Mammary epithelial cell (primary cell): Measurements from ENCODE around the gene CSMD2.

Experiments
- EZH2 ChIP-seq: IDR thresholded peaks from 2 replicates; pipeline ENCODE4 v1.6.1; 2012; ENCODE audit warnings: low read length, inconsistent platforms, borderline replicate concordance
- TF ChIP-seq, protein P1 (sequence below), 2 donors: IDR thresholded peaks in 1 of 2; conservative IDR thresholded peaks in 1 of 2; 2 replicates each; pipeline ENCODE4 v1.5.1; 2011 to 2012; ENCODE audit warnings: inconsistent platforms in 2 of 2, low read length in 2 of 2, mild to moderate bottlenecking in 2 of 2, control low read depth in 1 of 2, low read depth in 1 of 2; ENCODE audit not compliant: insufficient read depth in 1 of 2; ENCODE audit errors: extremely low read depth in 1 of 2

DNA sequence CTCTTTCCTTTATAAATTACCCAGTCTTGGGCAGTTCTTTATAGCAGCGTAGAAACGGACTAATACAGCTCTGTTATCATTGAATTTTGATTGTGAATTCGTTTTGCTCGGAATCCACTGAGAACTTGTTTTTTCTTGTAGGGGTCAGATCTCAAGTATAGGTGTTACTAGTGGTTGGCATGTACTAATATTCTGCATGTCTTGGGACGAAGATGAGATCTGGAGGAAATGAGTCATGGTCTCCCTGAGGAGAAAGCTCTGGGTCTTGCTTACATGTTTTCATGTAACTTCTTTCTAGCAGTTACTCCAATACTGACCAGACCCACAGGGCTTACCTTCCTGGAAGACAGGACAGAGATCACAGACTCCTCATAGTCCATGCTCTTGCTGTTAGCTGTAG lies 662.3 kb downstream of the CSMD2 start:
- TF ChIP-seq, protein P1, sequence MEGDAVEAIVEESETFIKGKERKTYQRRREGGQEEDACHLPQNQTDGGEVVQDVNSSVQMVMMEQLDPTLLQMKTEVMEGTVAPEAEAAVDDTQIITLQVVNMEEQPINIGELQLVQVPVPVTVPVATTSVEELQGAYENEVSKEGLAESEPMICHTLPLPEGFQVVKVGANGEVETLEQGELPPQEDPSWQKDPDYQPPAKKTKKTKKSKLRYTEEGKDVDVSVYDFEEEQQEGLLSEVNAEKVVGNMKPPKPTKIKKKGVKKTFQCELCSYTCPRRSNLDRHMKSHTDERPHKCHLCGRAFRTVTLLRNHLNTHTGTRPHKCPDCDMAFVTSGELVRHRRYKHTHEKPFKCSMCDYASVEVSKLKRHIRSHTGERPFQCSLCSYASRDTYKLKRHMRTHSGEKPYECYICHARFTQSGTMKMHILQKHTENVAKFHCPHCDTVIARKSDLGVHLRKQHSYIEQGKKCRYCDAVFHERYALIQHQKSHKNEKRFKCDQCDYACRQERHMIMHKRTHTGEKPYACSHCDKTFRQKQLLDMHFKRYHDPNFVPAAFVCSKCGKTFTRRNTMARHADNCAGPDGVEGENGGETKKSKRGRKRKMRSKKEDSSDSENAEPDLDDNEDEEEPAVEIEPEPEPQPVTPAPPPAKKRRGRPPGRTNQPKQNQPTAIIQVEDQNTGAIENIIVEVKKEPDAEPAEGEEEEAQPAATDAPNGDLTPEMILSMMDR (conservative IDR thresholded peaks at IDR 0.05 in 1 of 2, IDR thresholded peaks at IDR 0.05 in 1 of 2; ENCODE audit: extremely low read depth in 1 of 2, insufficient read depth in 1 of 2, low read depth in 1 of 2, low read length in 2 of 2) = no peak
- no peak for TF ChIP-seq EZH2
